GM19240 (cell line): Measurements from ENCODE around the gene NXNL1.

Experiments
- DNase-seq: peaks from one replicate; pipeline ENCODE4 v3.0.0; 2011; ENCODE audit warnings: low spot score; ENCODE audit not compliant: insufficient read length

Gene NXNL1

GRCh38 chr19:17456127-17456526, 4.6 kb downstream of the NXNL1 start:
- DNase-seq, result no peak

- DNase-seq, result no peak
These were observed 5.2 kb downstream of the NXNL1 start for GRCh38 chr19:17455308-17456123.

GRCh38 chr19:17454576-17455071, 6.1 kb downstream of the NXNL1 start:
- DNase-seq, result no peak

- no peak for DNase-seq
These were observed 8.9 kb downstream of the NXNL1 start for GRCh38 chr19:17451820-17452219.

- DNase-seq, result no peak
These were observed 10.3 kb downstream of the NXNL1 start for GRCh38 chr19:17450264-17451075.

GRCh38 chr19:17448131-17448967, 12.4 kb downstream of the NXNL1 start, which contains the start of gene TMEM221:
Gene TMEM221, minus strand, starts transcription at chr19:17448668. Its CDS starts 206 bp downstream, at chr19:17448462.
- no peak for DNase-seq

- DNase-seq, result no peak
These were observed 13.0 kb downstream of the NXNL1 start for GRCh38 chr19:17447704-17448130.

GRCh38 chr19:17445526-17446165, 15.1 kb downstream of the NXNL1 start:
- no peak for DNase-seq

- DNase-seq, result no peak
These were observed 19.3 kb downstream of the NXNL1 start for GRCh38 chr19:17441241-17442021.

- no peak for DNase-seq
These were observed 23.9 kb downstream of the NXNL1 start for GRCh38 chr19:17436874-17437267.

- DNase-seq, result no peak
These were observed 24.4 kb downstream of the NXNL1 start for GRCh38 chr19:17436094-17436873.

- DNase-seq, result no peak
These were observed 25.5 kb downstream of the NXNL1 start for GRCh38 chr19:17435218-17435617.

GRCh38 chr19:17431417-17431816, 29.3 kb downstream of the NXNL1 start:
- DNase-seq, result no peak

GRCh38 chr19:17429641-17430113, 31.0 kb downstream of the NXNL1 start:
- no peak for DNase-seq

GRCh38 chr19:17424743-17425365, 35.9 kb downstream of the NXNL1 start:
- DNase-seq, result no peak

GRCh38 chr19:17423429-17424208, 37.1 kb downstream of the NXNL1 start:
- no peak for DNase-seq

- DNase-seq, result no peak
These were observed 38.8 kb downstream of the NXNL1 start for GRCh38 chr19:17421942-17422341.

GRCh38 chr19:17420475-17420924, 40.2 kb downstream of the NXNL1 start:
- DNase-seq, result no peak
